Activated CD8-positive, alpha-beta memory T cell treated with anti-CD3 and anti-CD28 coated beads, Interleukin-2, amount 50 U/mL, for 48 hours (primary cell): ENCODE results near the gene ANKMY1.

Source experiments
- DNase-seq: peaks from one replicate; pipeline ENCODE4 v3.0.0-alpha.2; 2020

Gene ANKMY1

GRCh38 chr2:240557808-240558207 lies at the start of gene ANKMY1:
TSS of gene ANKMY1 (minus strand) at chr2:240557988. CDS start at chr2:240557335, 653 bp downstream.
- DNase-seq, result peak; percentile 86

GRCh38 chr2:240605867-240606743 lies 48.3 kb upstream of the ANKMY1 start:
- DNase-seq, result no peak

GRCh38 chr2:240604939-240605716 lies 47.3 kb upstream of the ANKMY1 start:
- DNase-seq, result no peak

- no peak for DNase-seq
Measured at GRCh38 chr2:240604291-240604938, 46.6 kb upstream of the ANKMY1 start.

GRCh38 chr2:240603846-240604245 lies 46.1 kb upstream of the ANKMY1 start:
- DNase-seq, result no peak

GRCh38 chr2:240603081-240603835 lies 45.5 kb upstream of the ANKMY1 start:
- no peak for DNase-seq

- DNase-seq, result no peak
Measured at GRCh38 chr2:240602266-240603050, 44.7 kb upstream of the ANKMY1 start.

- DNase-seq, result no peak
Measured at GRCh38 chr2:240601831-240602160, 44.0 kb upstream of the ANKMY1 start.

GRCh38 chr2:240601061-240601830 lies 43.5 kb upstream of the ANKMY1 start:
- no peak for DNase-seq

- DNase-seq, result no peak
Measured at GRCh38 chr2:240600451-240600961, 42.7 kb upstream of the ANKMY1 start.

GRCh38 chr2:240599141-240599583 lies 41.4 kb upstream of the ANKMY1 start:
- DNase-seq, result no peak

GRCh38 chr2:240598311-240598911 lies 40.6 kb upstream of the ANKMY1 start:
- DNase-seq, result no peak

GRCh38 chr2:240597419-240598181 lies 39.8 kb upstream of the ANKMY1 start:
- DNase-seq, result no peak

- no peak for DNase-seq
Measured at GRCh38 chr2:240597054-240597418, 39.2 kb upstream of the ANKMY1 start.

- DNase-seq, result no peak
Measured at GRCh38 chr2:240596491-240596931, 38.7 kb upstream of the ANKMY1 start.

GRCh38 chr2:240596080-240596460 lies 38.3 kb upstream of the ANKMY1 start:
- no peak for DNase-seq

- DNase-seq, result no peak
Measured at GRCh38 chr2:240595381-240596079, 37.7 kb upstream of the ANKMY1 start.

- DNase-seq, result no peak
Measured at GRCh38 chr2:240594511-240595380, 37.0 kb upstream of the ANKMY1 start.
